Measurements from ENCODE around the gene ALPK1.
A peak's percentile ranks its signal among the peaks of the same experiment; 100 is the strongest.

Gene ALPK1

DNA sequence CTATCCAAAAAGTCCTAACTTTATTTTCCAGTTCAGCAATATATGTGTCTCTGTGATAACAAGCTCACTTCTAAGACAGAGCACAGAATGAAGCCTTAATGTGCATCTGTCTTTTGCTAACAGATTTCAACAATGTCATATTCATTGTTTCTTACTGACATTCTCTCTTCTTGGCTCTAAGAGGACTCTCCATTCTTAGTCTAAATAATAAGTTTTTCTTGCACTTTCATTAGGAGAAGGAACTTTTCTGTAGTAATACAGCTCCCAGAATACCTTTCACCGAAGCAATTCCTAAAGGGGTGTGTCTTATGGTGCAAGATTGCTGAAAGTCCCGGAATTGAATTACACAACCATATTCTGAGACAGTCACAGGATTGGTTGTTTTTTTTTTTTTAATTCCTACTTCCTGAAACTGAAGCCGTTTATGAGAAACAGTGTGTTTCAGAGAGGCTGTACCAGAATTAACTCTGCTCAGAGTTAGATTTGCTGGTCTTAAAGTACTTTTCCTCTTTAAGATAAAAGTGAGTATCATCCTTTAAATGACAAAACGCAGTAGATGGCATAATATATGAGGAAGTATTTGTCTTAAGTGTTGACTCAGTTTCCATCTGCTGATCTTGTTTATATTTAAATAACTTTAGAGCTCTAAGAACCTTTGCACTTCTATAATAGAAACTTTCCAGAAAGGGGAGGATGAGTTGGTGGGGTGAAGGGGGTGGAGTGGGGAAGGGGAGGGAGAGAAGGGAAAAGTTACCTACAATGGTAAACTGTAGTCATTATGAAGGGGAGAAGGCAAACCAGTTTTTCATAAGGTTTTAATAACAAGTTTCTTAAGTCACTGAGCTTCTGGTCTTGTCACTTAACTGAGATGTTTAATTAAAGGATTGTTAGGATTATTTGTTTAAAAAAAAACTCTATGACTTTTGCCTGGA, at the start of gene ALPK1:
TSS of gene ALPK1 (plus strand) at position 421 of the 932 bp plus-strand sequence.
- TF ChIP-seq, protein P1, sequence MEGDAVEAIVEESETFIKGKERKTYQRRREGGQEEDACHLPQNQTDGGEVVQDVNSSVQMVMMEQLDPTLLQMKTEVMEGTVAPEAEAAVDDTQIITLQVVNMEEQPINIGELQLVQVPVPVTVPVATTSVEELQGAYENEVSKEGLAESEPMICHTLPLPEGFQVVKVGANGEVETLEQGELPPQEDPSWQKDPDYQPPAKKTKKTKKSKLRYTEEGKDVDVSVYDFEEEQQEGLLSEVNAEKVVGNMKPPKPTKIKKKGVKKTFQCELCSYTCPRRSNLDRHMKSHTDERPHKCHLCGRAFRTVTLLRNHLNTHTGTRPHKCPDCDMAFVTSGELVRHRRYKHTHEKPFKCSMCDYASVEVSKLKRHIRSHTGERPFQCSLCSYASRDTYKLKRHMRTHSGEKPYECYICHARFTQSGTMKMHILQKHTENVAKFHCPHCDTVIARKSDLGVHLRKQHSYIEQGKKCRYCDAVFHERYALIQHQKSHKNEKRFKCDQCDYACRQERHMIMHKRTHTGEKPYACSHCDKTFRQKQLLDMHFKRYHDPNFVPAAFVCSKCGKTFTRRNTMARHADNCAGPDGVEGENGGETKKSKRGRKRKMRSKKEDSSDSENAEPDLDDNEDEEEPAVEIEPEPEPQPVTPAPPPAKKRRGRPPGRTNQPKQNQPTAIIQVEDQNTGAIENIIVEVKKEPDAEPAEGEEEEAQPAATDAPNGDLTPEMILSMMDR (IDR thresholded peaks at IDR 0.05; ENCODE audit: low read depth, low read length), result no peak
- peak within 1 kb of the TSS; percentile 35 for H3K4me3 ChIP-seq (ENCODE audit: low read depth, low read length)
- DNase-seq (ENCODE audit: low read depth, low spot score), result peak; percentile 86
- in situ Hi-C loops (cut with HindIII; ENCODE audit: low sequenced_read_pairs), result no loop called here

DNA sequence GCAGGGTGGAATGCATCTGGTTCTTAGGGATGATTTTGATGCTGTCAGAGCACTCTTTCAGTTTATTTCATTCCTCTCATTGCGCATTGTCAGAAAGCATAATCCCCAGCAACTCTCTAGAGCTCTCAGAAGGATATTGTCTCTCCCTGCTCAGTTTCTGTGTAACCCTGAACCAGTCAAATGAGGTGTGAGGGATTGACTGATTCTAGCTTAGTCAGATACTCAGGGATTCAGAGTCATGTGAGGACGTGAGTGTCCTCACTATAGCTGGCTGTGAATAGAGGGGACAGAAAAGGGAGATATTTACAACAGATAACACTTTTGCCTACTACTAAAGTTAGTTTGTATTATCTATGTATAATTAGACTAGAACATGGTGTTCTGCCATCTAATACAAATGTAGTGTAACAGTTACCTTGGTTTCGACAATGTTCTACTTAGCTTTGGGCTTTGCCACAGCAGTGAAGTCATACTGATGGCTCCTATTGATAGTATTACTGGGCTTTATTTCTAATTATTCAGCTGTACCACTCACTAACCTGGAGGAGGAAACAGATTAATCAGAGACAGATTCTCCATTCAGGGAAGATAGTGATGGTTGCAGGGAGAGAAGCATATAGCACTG, 46.0 kb upstream of the ALPK1 start:
- TF ChIP-seq, protein P1 (IDR thresholded peaks at IDR 0.05; ENCODE audit: low read depth, low read length), result no peak
- H3K4me3 ChIP-seq (ENCODE audit: low read depth, low read length), result no peak overlapping the region
- DNase-seq (ENCODE audit: low read depth, low spot score), result no peak
- in situ Hi-C loops (cut with HindIII; ENCODE audit: low sequenced_read_pairs), result no loop called here

- TF ChIP-seq, protein P1 (IDR thresholded peaks at IDR 0.05; ENCODE audit: low read depth, low read length), result no peak
- in situ Hi-C loops (cut with HindIII; ENCODE audit: low sequenced_read_pairs), result no loop called here
- no peak overlapping the region for H3K4me3 ChIP-seq (ENCODE audit: low read depth, low read length)
- DNase-seq (ENCODE audit: low read depth, low spot score), result no peak
Observed at GRCh38 chr4:112252234-112252633, 44.9 kb upstream of the ALPK1 start.

DNA sequence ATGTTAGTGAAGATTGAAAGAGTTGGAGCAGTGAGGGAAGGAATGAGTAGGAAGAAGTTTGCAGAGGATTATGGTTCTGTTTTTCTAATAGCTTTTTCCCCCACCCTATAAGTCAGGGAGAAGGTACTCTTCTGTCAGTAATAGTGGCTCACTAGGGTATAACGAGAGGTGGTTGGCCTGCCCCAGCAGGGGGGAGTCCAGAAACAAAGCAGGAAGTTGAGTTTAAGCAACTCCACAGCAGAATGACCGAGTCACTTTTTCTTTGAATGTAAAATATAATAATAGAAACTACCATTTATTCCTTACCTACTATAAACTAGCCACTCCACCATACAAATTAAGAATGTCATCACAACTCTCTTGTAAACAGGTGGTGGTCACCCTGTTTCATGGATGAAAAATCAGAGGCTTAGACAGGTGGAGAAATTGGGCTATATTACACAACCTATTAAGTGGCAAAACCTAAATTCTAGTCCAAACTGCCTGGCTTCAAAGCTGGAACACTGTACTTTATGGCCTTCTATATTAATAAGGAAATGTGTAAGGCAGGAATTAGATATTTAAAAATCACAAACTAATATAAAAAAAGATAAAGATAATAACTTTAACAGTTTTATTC, 43.7 kb upstream of the ALPK1 start:
- H3K4me3 ChIP-seq (ENCODE audit: low read depth, low read length), result no peak overlapping the region
- in situ Hi-C loops (cut with HindIII; ENCODE audit: low sequenced_read_pairs), result no loop called here
- DNase-seq (ENCODE audit: low read depth, low spot score), result peak; percentile 22
- TF ChIP-seq, protein P1 (IDR thresholded peaks at IDR 0.05; ENCODE audit: low read depth, low read length), result no peak

DNA sequence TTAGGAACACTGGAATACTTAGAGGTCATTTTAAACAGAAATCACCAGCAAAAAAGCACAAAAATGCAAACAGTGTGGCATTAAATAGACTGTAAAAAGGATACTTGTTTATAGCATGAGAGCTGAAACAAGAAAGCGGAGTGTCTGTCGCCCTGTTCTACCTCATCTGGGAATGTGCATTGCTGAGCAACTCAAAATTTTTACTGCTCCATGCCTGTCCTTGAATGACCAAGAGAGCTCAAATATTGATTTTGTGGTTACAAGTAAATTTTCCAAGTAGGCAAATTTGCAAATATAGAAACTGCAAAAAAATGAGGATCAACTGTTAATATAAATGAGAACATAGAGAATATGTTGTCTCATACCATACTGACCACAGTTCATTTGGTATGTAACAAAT, 40.1 kb upstream of the ALPK1 start:
- TF ChIP-seq, protein P1 (IDR thresholded peaks at IDR 0.05; ENCODE audit: low read depth, low read length), result no peak
- no peak for DNase-seq (ENCODE audit: low read depth, low spot score)
- in situ Hi-C loops (cut with HindIII; ENCODE audit: low sequenced_read_pairs), result no loop called here
- H3K4me3 ChIP-seq (ENCODE audit: low read depth, low read length), result no peak overlapping the region

DNA sequence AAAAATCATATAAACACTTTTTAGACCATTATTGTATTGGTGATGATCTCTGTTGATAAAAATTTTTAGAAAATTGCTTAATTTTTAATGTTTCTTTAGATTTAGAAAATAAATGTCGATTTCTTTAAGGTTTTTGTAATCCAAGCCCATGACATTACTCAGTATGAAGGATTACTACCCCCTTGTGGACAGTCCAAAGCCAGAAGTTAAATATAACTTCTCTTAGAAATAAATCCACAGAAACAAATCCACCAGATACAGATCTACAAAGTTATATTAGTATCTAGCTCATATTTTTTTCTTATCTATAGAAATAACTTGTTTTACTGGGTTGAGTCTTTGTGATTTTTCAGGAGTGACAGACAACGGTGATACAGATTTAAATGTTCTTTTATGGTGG, 30.3 kb upstream of the ALPK1 start:
- H3K4me3 ChIP-seq (ENCODE audit: low read depth, low read length), result no peak overlapping the region
- in situ Hi-C loops (cut with HindIII; ENCODE audit: low sequenced_read_pairs), result no loop called here
- TF ChIP-seq, protein P1 (IDR thresholded peaks at IDR 0.05; ENCODE audit: low read depth, low read length), result peak; percentile 46
- DNase-seq (ENCODE audit: low read depth, low spot score), result peak; percentile 35

Measured in astrocyte of the spinal cord (primary cell).